HEK293 (cell line): ENCODE measurements around the gene CEP112.
A peak's percentile ranks its signal among the peaks of the same experiment; 100 is the strongest.

Source experiments
- CTCF ChIA-PET: fragments of 350-600 bp; formaldehyde crosslinking; extraction: SDS; loops from one replicate; lab custom pipeline; 2021; ENCODE audit warnings: antibody characterized with exemption; lab: Yijun Ruan, JAX
- POLR2A ChIA-PET: fragments of 300-600 bp; formaldehyde crosslinking; extraction: SDS; loops from one replicate; lab custom pipeline; 2020; ENCODE audit warnings: antibody characterized with exemption, inconsistent platforms; lab: Yijun Ruan, JAX
- H3K27ac ChIP-seq: fragments of 200-500 bp; sonication (Bioruptor generic); 2 replicates; pipeline ENCODE4 v1.5.1; 2014; ENCODE audit warnings: low read depth, low read length, control low read depth, inconsistent platforms; ENCODE audit errors: extremely low read depth
- H3K36me3 ChIP-seq, 2 experiments: fragments of 200-500 bp in 1 of 2; sonication (Bioruptor generic) in 1 of 2; 1 replicate in 1 of 2; 2 replicates in 1 of 2; pipeline ENCODE4 v1.5.1; 2014 to 2017; ENCODE audit warnings: inconsistent platforms in 2 of 2, low read length in 2 of 2; ENCODE audit not compliant: control insufficient read depth in 2 of 2, insufficient read depth in 1 of 2
- H3K4me1 ChIP-seq: fragments of 200-500 bp; sonication (Bioruptor generic); 2 replicates; pipeline ENCODE4 v1.5.1; 2014; ENCODE audit warnings: mild to moderate bottlenecking, low read length, inconsistent platforms; ENCODE audit not compliant: control insufficient read depth, insufficient read depth
- H3K4me3 ChIP-seq: 2 replicates; pipeline ENCODE4 v1.5.1; 2011; ENCODE audit warnings: low read depth, mild to moderate bottlenecking, control low read depth, low read length, moderate library complexity
- H3K9me3 ChIP-seq: fragments of 200-500 bp; sonication (Bioruptor generic); 2 replicates; pipeline ENCODE4 v1.5.1; 2014; ENCODE audit warnings: low read depth, low read length, inconsistent platforms; ENCODE audit not compliant: control insufficient read depth, insufficient read depth
- BCL11B ChIP-seq: fragments of 450-650 bp; formaldehyde crosslinking; IDR thresholded peaks from 2 replicates; pipeline ENCODE4 v1.5.1; 2016; ENCODE audit warnings: low read depth, missing biosample characterization, missing genetic modification characterization
- GLI4 ChIP-seq: fragments of 450-650 bp; formaldehyde crosslinking; IDR thresholded peaks from 2 replicates; pipeline ENCODE4 v1.5.1; 2016; ENCODE audit warnings: missing biosample characterization, missing genetic modification characterization
- OVOL3 ChIP-seq: fragments of 450-650 bp; formaldehyde crosslinking; IDR thresholded peaks from 2 replicates; pipeline ENCODE4 v1.5.1; 2016; ENCODE audit warnings: missing biosample characterization, missing genetic modification characterization
- REPIN1 ChIP-seq: fragments of 450-650 bp; formaldehyde crosslinking; IDR thresholded peaks from 2 replicates; pipeline ENCODE4 v1.5.1; 2017; ENCODE audit warnings: missing biosample characterization, missing genetic modification characterization, low read depth
- YY2 ChIP-seq: fragments of 450-650 bp; formaldehyde crosslinking; IDR thresholded peaks from 2 replicates; pipeline ENCODE4 v1.5.1; 2016; ENCODE audit warnings: missing biosample characterization, missing genetic modification characterization
- ZBTB1 ChIP-seq: fragments of 450-650 bp; formaldehyde crosslinking; IDR thresholded peaks from 2 replicates; pipeline ENCODE4 v1.5.1; 2016; ENCODE audit warnings: missing biosample characterization, missing genetic modification characterization
- ZBTB21 ChIP-seq: fragments of 450-650 bp; formaldehyde crosslinking; IDR thresholded peaks from 2 replicates; pipeline ENCODE4 v1.5.1; 2017; ENCODE audit warnings: missing biosample characterization, missing genetic modification characterization
- ZBTB48 ChIP-seq: fragments of 450-650 bp; formaldehyde crosslinking; IDR thresholded peaks from 2 replicates; pipeline ENCODE4 v1.5.1; 2016; ENCODE audit warnings: missing biosample characterization, missing genetic modification characterization
- ZFP3 ChIP-seq: fragments of 450-650 bp; formaldehyde crosslinking; IDR thresholded peaks from 2 replicates; pipeline ENCODE4 v1.5.1; 2016; ENCODE audit warnings: low read depth, missing biosample characterization, missing genetic modification characterization
- ZNF112 ChIP-seq: fragments of 450-650 bp; formaldehyde crosslinking; IDR thresholded peaks from 2 replicates; pipeline ENCODE4 v1.5.0; 2017; ENCODE audit warnings: missing biosample characterization, missing genetic modification characterization
- ZNF121 ChIP-seq: fragments of 450-650 bp; formaldehyde crosslinking; IDR thresholded peaks from 2 replicates; pipeline ENCODE4 v1.5.1; 2016; ENCODE audit warnings: missing biosample characterization, missing genetic modification characterization
- ZNF223 ChIP-seq: fragments of 450-650 bp; formaldehyde crosslinking; IDR thresholded peaks from 2 replicates; pipeline ENCODE4 v1.5.1; 2016; ENCODE audit warnings: missing biosample characterization, missing genetic modification characterization
- ZNF239 ChIP-seq: fragments of 450-650 bp; formaldehyde crosslinking; IDR thresholded peaks from 2 replicates; pipeline ENCODE4 v1.5.1; 2016; ENCODE audit warnings: missing biosample characterization, missing genetic modification characterization
- ZNF335 ChIP-seq: fragments of 450-650 bp; formaldehyde crosslinking; conservative IDR thresholded peaks from 2 replicates; pipeline ENCODE4 v1.5.1; 2016; ENCODE audit warnings: missing biosample characterization, missing genetic modification characterization
- ZNF37A ChIP-seq: fragments of 450-650 bp; IDR thresholded peaks from 2 replicates; pipeline ENCODE4 v1.5.1; 2018; ENCODE audit warnings: missing biosample characterization, missing genetic modification characterization
- ZNF510 ChIP-seq: fragments of 450-650 bp; formaldehyde crosslinking; IDR thresholded peaks from 2 replicates; pipeline ENCODE4 v1.5.1; 2018; ENCODE audit warnings: mild to moderate bottlenecking, missing genetic modification characterization, missing biosample characterization; ENCODE audit not compliant: insufficient replicate concordance
- ZNF514 ChIP-seq: fragments of 450-650 bp; formaldehyde crosslinking; IDR thresholded peaks from 2 replicates; pipeline ENCODE4 v1.5.1; 2016; ENCODE audit warnings: missing biosample characterization, missing genetic modification characterization
- ZNF596 ChIP-seq: fragments of 450-650 bp; IDR thresholded peaks from 2 replicates; pipeline ENCODE4 v1.5.0; 2018; ENCODE audit warnings: missing biosample characterization, mild to moderate bottlenecking, missing genetic modification characterization, moderate library complexity
- ZNF610 ChIP-seq: fragments of 450-650 bp; formaldehyde crosslinking; IDR thresholded peaks from 2 replicates; pipeline ENCODE4 v1.5.1; 2016; ENCODE audit warnings: missing biosample characterization, missing genetic modification characterization, borderline replicate concordance
- ZNF677 ChIP-seq: fragments of 450-650 bp; IDR thresholded peaks from 2 replicates; pipeline ENCODE4 v1.5.0; 2018; ENCODE audit warnings: missing biosample characterization, mild to moderate bottlenecking, missing genetic modification characterization, moderate library complexity
- ZNF776 ChIP-seq: fragments of 450-650 bp; formaldehyde crosslinking; IDR thresholded peaks from 2 replicates; pipeline ENCODE4 v1.5.0; 2017; ENCODE audit warnings: missing biosample characterization, missing genetic modification characterization, borderline replicate concordance
- TF ChIP-seq, protein P1 (sequence below): fragments of 450-650 bp; formaldehyde crosslinking; IDR thresholded peaks from 2 replicates; pipeline ENCODE4 v1.5.1; 2017; ENCODE audit warnings: missing biosample characterization, missing genetic modification characterization
- TF ChIP-seq, protein P2 (sequence below): fragments of 450-650 bp; formaldehyde crosslinking; IDR thresholded peaks from 2 replicates; pipeline ENCODE4; 2016; ENCODE audit warnings: missing biosample characterization, missing genetic modification characterization

CEP112 gene

DNA sequence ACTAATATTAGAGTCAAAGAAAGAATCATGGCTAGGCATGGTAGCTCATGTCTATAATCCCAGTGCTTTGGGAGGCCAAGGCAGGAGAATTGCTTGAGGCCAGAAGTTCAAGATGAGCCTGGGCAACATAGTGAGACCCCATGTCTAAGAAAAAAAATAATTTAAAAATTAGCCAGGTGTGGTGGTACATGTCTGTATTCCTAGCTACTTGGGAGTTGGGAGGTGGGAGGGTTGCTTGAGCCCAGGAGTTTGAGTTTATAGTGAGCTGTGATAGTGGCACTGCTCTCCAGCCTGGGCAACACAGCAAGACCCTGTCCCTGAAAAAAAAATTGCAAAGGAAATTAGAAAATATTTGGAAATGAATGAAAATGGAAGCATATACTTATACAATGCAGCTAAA is 420.2 kb downstream of the CEP112 start:
- ChIA-PET POLR2A (no interaction called here), CTCF (no interaction called here)
- Histone ChIP-seq H3K4me3 (no peak overlapping the region), H3K27ac (no peak overlapping the region), H3K4me1 (no peaks in the 10 kb centered on the region), H3K9me3 (no peaks in the 10 kb centered on the region), H3K36me3 (no peaks in the 10 kb centered on the region)
- no peak for TF ChIP-seq ZNF776 (tag by site-specific recombination)
- TF ChIP-seq ZNF121 (tag by site-specific recombination) = peak; percentile 86

DNA sequence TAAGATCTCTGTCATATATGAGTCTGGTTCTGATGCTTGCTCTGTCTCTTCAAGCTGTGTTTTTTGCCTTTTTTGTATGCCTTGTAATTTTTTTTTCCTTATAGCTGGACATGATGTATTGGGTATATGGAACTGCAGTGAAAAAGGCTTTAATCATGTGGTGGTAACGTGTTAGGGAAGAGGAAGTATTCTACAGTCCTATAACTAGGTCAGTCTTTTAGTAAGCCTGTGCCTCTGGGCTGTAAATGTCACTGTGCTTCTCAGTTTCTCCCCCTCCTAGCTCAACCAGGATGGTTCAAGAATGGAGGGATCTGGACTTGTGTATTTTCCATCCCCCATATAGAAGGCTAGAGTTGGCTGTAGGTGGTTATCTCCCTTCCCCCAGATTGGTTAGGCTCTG is 428.1 kb downstream of the CEP112 start:
- no peak overlapping the region for H3K27ac ChIP-seq
- H3K36me3 ChIP-seq = no peaks in the 10 kb centered on the region
- CTCF ChIA-PET = no interaction called here
- POLR2A ChIA-PET = no interaction called here
- TF ChIP-seq GLI4 (tag by site-specific recombination) (no peak), ZNF514 (tag by site-specific recombination) (no peak), ZBTB21 (tag by site-specific recombination) (no peak)
- no peaks in the 10 kb centered on the region for H3K4me1 ChIP-seq
- no peaks in the 10 kb centered on the region for H3K9me3 ChIP-seq
- H3K4me3 ChIP-seq = no peak overlapping the region

DNA sequence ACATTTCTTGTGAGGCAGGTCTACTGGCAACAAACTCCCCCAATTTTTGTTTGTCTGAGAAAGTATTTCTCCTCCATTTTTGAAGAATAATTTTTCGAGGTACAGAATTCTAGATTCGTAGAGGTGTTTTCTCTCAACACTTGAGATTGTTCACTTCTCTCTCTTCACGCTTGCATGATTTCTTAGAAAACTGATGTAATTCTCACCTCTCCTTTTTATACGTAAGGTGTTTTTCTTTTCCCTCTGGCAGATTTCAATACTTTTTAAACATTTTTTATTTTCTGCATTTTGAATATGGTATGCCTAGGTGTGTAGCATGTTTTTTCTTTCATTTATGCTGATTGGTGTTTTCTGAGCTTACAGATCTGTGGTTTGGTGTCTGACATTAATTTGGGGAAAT is 429.0 kb downstream of the CEP112 start:
- Histone ChIP-seq H3K4me3 (no peak overlapping the region), H3K27ac (no peak overlapping the region), H3K36me3 (no peaks in the 10 kb centered on the region), H3K9me3 (no peaks in the 10 kb centered on the region), H3K4me1 (no peaks in the 10 kb centered on the region)
- CTCF ChIA-PET = no interaction called here
- POLR2A ChIA-PET = no interaction called here
- TF ChIP-seq ZNF37A (tag by site-specific recombination) (no peak), YY2 (tag by site-specific recombination) (no peak), ZNF596 (tag by site-specific recombination) (no peak), ZBTB48 (tag by site-specific recombination) (no peak), ZNF112 (no peak), REPIN1 (tag by site-specific recombination) (no peak), ZNF776 (tag by site-specific recombination) (no peak), ZNF335 (tag by site-specific recombination) (no peak), ZBTB1 (no peak), ZNF677 (tag by site-specific recombination) (no peak)
- TF ChIP-seq, protein P1, sequence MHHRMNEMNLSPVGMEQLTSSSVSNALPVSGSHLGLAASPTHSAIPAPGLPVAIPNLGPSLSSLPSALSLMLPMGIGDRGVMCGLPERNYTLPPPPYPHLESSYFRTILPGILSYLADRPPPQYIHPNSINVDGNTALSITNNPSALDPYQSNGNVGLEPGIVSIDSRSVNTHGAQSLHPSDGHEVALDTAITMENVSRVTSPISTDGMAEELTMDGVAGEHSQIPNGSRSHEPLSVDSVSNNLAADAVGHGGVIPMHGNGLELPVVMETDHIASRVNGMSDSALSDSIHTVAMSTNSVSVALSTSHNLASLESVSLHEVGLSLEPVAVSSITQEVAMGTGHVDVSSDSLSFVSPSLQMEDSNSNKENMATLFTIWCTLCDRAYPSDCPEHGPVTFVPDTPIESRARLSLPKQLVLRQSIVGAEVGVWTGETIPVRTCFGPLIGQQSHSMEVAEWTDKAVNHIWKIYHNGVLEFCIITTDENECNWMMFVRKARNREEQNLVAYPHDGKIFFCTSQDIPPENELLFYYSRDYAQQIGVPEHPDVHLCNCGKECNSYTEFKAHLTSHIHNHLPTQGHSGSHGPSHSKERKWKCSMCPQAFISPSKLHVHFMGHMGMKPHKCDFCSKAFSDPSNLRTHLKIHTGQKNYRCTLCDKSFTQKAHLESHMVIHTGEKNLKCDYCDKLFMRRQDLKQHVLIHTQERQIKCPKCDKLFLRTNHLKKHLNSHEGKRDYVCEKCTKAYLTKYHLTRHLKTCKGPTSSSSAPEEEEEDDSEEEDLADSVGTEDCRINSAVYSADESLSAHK (tag by site-specific recombination) = no peak

DNA sequence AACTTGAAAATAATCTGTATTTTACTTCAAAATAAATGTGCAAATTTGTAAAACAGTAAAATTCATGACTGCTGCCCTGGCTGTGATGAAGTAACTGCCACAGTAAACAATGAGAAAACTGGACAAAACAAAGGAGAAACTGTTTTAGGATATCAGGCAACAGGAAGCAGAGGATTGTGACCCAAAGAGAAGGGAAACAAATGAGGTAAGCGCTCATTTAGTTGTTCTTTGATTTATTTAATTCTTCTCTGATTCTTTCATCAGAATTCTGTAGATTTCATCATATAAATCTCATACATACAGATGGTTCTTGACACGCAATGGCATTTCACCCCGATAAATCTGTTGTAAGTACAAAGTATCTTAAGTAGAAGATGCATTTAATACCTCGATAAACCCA is 432.4 kb downstream of the CEP112 start:
- CTCF ChIA-PET = no interaction called here
- POLR2A ChIA-PET = no interaction called here

More for the DNA sequence above, 432.4 kb downstream of the CEP112 start:
- Histone ChIP-seq H3K9me3 (no peaks in the 10 kb centered on the region), H3K27ac (no peak overlapping the region), H3K4me3 (no peak overlapping the region), H3K4me1 (no peaks in the 10 kb centered on the region), H3K36me3 (no peaks in the 10 kb centered on the region)
- TF ChIP-seq OVOL3 (tag by site-specific recombination) (no peak), ZNF510 (tag by site-specific recombination) (no peak), ZNF223 (tag by site-specific recombination) (no peak), ZNF239 (tag by site-specific recombination) (no peak), ZNF610 (tag by site-specific recombination) (no peak), BCL11B (tag by site-specific recombination) (no peak), ZFP3 (tag by site-specific recombination) (no peak)
- TF ChIP-seq, protein P2, sequence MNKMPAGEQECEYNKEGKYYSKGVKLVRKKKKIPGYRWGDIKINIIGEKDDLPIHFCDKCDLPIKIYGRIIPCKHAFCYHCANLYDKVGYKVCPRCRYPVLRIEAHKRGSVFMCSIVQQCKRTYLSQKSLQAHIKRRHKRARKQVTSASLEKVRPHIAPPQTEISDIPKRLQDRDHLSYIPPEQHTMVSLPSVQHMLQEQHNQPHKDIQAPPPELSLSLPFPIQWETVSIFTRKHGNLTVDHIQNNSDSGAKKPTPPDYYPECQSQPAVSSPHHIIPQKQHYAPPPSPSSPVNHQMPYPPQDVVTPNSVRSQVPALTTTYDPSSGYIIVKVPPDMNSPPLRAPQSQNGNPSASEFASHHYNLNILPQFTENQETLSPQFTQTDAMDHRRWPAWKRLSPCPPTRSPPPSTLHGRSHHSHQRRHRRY (tag by site-specific recombination) = no peak
